GM19397 (cell line): ENCODE data around the gene CCL15.
"Not testable (repeated sequence)": the region's sequence is repeated elsewhere in the genome, so short reads cannot be mapped to it uniquely, and the experiment has no call there.

Source experiments
- ATAC-seq: cut with Tn5 transposase; IDR thresholded peaks from one replicate; pipeline ENCODE4 v1.9.1; 2021; ENCODE audit warnings: mild to moderate bottlenecking, moderate library complexity; ENCODE audit not compliant: unreplicated experiment

Gene CCL15, protein sequence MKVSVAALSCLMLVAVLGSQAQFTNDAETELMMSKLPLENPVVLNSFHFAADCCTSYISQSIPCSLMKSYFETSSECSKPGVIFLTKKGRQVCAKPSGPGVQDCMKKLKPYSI

DNA sequence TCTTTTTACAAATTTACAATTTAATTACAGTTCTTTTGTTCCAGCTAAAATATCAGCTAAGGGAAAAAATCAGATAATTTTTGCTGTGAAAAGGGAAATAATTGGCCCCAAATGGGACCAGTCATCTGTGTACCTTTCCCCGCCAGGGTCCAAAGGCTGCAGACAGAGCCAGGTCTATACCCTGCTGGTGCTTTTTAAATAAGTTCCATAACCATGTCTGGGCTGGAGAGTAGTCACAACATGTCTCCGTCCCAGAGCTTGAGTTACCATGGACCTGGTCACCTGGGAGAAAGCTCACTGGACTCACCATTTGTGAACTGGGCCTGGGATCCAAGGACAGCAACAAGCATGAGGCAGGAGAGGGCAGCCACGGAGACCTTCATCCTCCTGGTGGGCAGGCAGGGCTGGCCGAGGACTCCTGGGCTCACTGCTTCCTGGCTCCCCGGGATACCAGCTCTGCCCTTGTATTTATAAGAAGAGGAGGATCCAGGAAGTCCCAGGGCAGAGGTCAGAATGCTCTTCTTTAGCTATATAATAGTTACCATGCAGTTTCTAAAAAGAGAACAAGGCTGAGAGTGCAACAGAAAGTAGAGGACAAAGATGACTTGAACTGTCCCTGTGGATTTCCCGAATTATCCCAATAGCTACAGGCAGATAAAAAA, at the start of gene CCL15:
CCL15 (minus strand) TSS at position 444 of the 662 bp plus-strand sequence; CDS start at position 383, 61 bp downstream.
- no peak for ATAC-seq

DNA sequence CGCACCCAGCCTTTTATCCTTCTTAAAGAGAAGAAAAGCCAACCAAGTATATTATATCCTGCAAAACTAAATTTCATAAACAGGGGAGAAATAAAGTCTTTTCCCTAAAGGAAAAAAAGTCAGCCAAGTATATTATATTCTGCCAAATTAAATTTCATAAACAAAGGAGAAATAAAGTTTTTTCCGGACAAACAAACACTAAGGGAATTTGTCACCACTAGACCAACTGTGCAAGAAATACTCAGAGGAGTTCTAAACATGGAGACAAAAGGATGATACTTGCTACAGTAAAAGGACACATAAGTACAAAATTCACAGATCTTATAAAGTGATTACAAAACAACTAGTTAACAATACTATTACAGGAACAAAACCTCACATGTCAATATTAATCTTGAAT, 48.3 kb upstream of the CCL15 start:
- no peak for ATAC-seq

DNA sequence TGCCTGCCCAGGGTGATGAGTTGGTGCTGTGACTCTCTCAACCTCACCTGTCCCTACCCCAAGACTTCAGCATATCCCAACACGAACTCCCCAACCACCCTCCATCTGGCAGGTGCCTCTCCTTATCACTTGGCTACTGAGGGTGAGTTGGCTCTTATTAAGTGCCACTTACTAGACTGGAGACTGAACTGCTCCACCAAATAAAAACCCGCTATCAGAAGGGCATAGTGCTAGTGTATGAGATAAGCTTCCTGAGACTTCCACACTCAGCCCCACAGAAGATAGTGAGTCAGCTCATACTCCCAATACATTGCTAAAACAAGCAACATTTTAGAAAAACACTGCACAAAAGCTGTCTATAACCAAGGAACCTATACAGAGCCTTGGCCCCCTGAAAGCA, 46.7 kb upstream of the CCL15 start:
- ATAC-seq = no peak

DNA sequence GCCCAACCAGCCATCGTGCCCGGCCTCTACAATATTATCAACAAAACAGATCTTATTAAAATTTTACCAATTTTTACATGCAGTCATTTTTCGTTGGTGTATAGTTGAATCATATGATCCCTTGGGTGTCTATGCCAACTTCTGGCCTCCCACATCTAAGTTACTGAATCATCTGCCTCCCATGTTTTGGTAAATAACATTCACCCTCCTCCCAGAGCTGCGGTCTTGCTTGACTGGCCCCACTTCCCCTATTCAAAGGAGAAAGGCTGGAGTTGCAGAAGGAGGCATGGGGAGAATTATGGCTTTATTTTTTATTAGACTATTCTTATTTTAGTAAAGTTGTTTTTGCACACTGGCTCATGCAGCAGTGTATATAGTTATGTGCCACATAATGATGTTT, 34.9 kb upstream of the CCL15 start:
- ATAC-seq = no peak

DNA sequence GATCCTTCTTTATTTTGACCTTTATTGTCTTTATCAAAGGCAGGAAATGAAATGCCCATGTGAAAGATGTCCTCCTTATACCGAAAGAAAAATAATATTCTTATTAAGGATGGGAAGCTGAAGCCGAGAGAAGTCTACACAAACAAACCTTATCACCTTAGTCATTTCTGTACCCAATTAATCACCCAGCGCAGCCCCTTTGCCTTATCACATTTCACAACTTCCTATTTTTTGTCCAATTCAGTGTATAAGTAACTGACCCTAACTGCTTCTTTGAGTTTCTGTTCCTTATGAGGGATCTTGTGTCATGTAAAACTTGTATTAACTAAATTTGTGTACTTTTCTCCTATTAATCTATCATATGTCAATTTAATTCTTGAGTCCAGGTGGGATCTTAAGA, 32.8 kb upstream of the CCL15 start:
- no peak for ATAC-seq

DNA sequence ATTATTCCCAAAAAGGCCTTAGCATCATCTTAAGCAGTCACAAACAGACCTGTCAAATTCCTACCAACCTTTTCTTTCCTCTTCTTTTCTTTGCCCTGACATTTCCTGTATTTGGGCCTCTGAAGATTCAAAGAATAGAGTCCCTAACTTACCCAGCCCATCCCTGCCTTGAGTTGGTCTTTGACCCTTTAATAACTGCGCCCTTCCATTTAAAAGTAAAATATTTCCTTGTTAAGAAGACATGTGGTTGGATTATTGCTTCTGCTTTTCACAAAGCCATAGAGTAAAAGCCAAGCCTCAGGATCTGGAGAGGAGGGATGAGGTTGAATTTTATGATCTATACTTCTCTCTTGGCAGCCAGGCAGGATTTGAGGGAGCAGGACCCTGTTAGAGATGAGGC, 29.6 kb upstream of the CCL15 start:
- ATAC-seq = no peak

DNA sequence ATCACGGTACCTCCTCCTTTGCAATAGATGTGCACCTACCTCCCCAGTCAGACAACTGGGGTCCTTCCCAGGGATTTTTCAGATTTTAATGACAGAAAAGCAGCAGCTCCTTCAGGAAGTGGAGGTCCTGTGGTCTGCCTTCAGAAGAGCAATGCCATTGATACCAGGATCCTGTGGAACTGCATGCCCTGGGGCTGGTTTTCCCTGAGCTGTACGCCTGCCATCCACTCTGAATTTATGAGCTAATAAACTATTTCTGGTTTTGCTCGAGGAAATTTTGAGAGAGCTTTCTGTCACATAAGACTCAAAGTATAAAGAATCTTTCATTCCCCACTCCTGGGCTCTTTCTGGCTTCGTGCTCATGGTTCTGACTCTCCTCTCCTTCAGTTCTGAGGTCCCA, 26.4 kb upstream of the CCL15 start:
- ATAC-seq = no peak

DNA sequence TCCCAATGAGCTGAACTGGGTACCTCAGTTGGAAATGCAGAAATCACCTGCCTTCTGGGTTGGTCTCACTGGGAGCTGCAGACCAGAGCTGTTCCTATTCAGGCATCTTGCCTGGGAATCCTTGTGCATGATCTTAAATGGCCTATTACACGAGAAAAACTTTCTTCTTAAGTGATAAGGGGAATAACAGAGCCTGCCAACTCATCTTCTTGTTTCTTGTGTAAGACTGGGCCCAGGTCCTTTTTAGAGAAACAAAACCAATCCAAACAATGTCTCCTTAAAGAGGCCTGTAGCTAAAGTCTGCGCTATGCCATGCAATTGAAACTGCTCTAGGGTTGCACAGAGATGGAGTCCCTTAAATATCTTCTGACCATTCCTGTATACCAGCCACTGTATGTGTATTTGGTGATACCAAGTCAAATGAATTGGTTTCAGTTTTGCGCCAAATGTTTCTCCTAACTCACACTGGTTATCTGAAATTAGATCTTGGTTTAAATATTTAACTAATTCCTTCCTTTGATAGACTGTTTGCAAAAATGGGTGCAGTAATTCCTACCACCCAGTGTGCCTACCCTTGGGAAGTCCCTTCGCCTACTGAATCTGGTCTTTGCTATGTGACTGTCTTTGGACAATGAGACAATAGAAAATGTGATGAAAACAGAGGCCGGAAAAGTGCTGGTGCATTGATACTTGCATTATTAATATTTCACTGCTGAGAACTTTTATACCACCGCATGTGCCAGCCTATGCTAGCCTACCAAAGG, 22.9 kb upstream of the CCL15 start:
- ATAC-seq = no peak

DNA sequence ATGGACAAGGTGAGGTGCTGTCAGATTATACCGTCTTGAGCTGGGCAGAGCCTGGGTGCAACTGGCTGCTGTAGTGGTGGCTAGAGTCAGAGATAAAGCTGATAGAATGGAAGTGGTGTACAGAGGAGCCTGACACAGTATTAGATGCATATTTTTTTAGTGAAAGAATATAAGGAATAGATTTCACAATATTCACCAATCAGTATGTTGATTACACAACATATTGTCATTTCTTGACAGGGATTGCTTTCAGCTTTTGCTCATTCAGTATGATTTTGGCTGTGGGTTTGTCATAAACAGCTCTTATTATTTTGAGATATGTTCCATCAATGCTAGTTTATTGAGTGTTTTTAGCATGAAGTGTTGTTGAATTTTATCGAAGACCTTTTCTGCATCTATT, 18.1 kb upstream of the CCL15 start:
- no peak for ATAC-seq

DNA sequence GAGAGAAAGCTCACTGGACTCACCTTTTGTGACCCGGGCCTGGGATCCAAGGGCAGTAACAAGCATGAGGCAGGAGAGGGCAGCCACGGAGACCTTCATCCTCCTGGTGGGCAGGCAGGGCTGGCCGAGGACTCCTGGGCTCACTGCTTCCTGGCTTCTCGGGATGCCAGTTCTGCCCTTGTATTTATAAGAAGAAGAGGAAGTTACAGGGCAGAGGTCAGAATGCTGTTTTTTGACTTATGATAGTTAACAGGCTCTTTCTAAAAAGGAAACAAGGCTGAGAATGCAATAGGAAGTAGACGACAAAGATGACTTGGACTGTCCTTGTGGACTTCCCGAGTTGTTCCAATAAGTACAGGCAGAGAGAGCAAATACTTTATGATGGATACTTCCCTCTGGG, 16.4 kb upstream of the CCL15 start, which contains the start of gene CCL23:
CCL23 (minus strand) TSS at position 174 of the 400 bp plus-strand sequence; CDS start at position 99, 75 bp downstream.
- no peak for ATAC-seq

DNA sequence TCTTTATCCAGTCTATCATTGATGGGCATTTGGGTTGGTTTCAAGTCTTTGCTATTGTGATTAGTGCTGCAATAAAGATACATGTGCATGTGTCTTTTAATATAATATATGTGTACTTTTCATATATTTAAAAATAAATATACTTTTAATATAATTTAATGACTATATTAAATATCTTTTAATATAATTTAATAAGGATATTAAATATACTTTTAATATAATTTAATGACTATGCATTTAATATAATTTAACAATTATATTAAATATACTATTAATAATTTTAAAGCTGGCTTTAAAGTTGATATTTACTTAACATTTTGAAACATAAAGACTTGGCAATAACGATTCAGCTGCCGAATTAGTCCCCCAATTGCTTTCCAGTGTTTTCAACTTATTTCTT, 15.2 kb upstream of the CCL15 start:
- ATAC-seq = no peak

DNA sequence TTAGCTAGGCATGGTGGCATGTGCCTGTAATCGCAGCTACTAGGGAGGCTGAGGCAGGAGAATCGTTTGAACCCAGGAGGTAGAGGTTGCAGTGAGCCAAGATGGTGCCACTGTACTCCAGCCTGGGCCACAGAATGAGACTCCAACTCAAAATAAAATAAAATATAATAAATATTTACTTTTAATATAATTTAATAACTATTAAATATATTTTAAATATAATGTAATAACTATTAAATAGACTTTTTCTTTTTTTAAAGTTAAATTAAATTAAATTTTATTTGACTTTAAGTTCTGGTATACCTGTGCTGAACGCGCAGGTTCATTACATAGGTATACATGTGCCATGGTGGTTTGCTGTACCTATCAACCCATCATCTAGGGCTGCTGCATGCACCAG, 14.5 kb upstream of the CCL15 start:
- not testable (repeated sequence) for ATAC-seq

DNA sequence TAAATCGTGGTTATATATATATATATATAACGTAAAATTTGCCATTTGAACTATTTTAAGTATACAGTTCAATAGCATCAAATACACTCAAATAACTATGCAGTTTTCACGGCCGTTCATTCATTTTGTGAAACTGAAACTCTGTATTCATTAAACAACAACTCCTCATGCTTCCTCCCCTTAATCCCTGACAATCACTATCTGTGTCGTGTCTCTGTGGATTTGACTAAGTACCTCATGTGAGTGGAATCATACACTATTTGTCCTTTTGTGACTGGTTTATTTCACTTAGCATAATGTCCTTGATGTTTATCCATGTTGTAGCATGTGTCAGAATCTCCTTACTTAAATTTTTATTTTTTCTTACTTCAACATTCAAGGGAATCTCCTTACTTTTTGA, 13.6 kb upstream of the CCL15 start:
- no peak for ATAC-seq

DNA sequence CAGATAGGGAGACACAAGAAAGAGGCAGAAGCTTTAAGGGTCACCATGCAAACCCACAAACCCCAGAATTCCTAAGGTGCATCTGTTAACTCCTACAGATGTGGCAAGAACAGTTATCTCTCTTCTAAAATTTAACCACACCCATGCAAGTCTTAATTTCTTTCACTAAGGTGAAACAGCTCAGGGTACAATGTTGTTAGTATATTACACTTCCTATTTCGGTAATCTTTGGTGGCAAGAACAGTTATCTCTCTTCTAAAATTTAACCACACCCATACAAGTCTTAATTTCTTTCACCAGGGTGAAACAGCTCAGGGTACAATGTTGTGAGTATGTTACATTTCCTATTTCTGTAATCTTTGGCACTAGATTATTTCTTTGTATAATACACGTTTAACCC, 9.8 kb upstream of the CCL15 start:
- no peak for ATAC-seq

DNA sequence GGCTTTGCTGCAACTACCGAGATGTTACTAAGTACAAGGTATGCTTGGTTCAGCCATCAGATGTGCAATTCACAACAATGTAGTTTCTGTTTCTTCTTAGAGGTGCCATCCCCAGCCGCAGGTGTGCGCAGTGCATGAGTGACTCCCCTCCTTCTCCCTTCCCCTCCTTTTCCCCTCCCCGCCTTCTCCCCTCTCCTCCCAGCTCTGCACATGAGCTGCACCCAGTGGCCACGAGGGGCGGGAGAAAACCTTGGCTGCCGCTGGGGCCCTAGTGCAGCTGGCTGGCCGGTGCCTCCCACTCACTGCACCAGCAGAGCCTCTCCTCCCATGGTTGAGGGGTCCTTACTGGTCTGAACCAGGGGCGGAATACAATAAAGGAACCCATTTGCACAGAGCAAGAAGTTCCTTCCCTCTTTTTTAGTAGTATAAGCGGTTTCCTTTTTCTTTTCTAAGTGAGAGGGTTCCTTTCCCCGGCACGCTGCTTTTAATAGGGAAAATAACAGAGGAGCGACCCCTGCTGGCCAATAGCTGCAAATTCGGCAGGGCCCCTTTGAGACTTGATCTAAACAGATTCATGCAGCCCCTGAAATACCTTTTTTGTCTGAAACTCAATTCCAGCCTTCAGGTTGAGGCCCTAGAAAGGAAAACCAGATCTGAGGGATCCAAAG, 7.8 kb upstream of the CCL15 start:
- no peak for ATAC-seq

DNA sequence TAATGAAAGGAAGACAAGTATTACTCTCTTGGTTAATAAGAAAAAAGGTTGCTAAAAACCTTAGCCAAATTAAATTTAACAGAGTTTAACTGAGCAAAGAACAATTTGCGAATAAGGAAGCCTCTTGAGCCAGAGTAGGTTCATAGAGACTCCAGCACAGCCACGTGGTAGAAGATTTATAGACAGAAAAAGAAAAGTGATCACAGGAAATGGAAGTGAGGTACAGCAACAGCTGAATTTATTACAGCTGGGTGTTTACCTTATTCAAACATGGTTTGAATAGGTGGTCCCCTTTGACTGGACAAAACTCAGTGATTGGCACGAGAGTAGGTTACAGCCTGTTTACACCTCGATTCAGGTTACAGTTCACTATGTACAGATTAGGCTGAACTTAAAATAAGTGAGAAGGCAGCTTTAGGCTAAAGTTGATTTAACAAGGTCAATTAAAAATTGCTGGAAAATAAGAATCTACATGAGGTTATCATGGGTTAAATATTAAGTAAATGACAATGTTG, 3.3 kb upstream of the CCL15 start:
- ATAC-seq = no peak

DNA sequence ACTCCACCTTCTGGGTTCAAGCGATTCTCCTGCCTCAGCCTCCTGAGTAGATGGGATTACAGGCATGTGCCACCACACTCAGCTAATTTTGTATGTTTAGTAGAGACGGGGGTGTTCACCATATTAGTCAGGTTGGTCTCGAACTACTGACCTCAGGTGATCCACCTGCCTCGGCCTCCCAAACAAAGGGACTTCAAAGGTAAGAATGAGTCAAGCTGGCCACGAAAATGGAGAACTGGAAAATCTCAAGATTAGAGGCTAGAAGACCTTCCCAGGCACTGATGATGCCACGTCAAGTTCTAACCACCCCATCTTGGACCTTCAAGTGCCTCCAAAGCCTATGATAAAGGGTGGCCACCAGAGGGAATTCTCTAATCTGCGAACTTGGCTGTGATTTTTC, 1.3 kb upstream of the CCL15 start:
- ATAC-seq = no peak

DNA sequence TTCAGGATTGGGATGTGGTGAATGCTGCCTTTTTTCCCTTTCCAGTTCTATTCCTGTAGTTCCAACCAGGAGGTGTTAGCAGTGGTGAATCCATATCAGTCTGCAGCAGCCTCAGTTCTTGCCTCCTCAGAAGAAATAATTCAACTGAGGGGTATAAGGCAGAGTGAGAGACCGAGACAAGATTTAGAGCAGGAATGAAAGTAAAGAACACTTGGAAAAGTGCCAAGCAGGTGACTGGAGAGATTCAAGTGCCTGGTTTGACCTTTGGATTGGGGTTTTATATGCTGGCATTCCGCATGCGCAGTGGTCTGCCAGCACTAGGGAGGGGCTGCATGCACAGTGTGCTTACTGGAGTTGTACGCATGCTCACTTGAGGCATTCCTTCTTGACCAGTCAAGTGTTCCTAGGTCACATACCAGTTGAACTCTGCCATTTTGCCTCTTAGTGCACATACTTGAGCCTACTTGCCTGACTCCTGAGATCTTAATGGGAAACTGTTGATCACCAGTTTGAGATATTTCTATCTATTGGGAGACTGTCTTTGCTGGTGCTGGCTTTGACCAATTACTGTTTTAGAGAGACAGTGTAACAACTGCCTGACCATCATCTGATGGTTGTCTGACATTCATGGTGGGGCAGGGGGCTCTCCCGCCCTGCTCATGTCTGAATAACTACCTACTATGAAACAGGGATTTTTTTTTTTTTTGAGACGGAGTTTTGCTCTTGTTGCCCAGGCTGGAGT, 680 bp upstream of the CCL15 start:
- no peak for ATAC-seq

DNA sequence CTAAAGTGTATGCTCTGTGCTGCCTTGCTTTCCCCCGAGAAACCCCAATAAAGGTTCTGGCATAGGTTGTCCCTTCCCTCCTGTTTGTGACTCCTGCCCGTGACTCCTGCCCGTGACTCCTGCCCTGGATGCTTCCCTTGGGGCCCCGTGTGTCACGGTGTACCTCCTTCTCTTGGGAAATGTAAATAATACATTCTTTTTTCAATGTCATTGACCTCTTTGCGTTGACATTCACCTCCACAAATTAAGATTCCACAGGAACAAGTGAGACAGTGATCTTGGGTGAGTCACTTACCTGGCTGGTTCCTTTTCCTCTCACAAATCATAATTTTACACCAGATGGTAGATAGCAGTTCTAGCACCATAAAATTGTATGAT, 632 bp downstream of the CCL15 start:
- no peak for ATAC-seq

DNA sequence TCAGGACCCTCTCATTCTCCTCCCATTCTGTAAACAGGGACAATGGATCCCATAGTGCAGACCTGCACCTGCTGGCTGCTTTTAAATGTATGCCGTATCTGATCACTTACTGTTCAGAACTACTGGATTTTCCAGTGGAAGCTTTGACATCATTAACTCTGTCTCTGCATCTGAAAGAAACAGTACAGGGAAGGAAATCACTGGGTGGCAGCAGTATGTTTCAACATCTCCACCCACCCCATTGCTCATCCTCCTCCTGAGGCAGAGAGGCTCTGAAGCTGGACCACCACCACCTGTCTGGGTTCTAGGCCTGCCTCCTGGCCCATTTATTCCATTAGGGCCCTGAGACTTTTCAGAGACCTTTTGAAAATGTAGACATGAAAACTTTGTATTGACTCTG, 2.6 kb downstream of the CCL15 start:
- no peak for ATAC-seq

DNA sequence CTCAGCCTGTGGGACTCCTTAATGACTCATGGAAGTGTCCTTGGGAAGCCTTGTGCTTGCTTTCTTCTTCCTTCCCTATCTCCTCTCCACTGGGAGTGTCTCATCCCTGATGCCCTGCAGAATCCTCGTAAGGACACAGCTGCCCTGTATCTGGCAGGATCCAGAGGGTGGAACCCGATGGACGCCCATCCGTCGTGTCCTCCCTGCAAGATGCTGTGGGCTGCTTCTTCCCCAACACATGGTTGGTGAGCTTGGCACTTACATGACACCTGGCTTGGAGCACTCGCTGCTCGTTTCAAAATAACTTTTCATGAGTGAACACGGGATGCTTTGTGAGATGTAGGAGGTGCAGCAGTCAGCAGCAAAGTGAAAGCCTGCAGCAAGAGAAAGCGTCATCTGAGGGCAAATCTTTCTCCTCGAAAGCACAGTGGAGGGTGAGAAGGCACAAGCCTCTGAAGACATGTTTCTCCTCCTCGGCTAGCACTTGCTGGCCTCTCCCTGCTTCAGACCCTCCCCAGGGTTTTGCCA, 3.3 kb downstream of the CCL15 start:
- no peak for ATAC-seq
